ENCODE data around the gene UROC1.

The UROC1 gene

DNA sequence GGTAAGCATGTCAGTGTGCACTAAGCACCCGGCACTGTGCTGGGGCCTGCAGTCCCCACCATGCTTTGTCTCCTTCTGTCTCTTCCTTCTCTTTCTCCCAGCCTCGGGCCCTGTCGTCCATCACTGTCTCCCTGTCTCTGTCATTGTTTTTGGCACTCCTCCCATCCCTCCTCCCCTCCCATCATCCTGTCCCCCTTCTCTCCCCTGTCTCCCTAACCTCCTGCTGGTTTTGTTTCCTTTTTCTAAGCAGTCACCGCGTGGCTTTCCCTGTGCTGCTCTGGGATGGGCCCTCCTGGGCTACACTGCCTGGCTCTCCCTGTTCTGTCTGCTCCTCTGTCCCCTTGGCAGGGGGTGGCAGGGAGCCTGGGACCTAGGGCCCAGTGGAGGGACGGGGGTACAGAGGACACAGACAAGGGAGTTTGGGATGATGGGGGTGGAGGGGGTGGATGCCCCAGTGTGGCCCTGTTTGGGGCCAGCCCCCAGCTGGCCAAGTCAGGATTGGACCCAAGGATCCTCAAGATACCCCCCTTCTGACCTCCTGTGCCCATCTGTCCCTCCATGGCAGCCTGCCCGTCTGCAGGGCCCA, 12.1 kb upstream of the UROC1 start:
- no peak for FAIRE-seq

DNA sequence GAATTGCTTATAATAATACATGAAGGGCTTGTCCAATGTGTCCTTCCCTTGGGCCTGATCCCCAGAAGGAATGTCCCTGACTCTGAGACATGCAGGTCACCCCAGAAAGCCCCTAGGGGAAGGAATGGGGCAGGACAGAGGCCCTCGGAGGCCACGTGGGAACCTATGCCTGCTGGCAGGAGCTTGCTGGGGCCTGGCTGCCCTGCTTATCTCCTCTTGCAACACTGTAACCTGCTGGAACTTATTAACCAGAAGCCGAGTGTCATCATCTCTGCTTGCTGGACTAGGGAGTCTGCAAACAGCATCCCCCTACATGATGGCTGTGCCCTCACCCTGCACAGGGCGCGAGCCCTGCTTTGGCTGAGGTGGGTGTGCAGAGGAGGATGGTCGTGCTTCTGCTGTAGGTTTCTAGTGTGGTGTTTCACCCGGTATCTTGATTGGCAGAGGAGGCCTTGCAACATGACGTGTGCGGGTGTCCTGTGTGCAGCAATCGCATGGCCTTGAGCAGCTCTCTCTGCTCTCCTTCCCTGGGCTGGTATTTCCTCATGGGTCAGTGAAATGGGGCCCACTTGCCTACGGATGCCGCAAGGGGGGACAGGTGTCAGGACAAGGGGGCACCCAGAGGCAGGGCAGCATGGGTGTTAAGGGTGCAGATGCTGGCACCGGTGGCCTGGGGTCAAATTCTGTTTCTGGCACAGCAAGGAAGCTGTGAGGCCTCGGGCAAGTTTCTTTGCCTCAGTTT, 11.4 kb upstream of the UROC1 start:
- FAIRE-seq: no peak

DNA sequence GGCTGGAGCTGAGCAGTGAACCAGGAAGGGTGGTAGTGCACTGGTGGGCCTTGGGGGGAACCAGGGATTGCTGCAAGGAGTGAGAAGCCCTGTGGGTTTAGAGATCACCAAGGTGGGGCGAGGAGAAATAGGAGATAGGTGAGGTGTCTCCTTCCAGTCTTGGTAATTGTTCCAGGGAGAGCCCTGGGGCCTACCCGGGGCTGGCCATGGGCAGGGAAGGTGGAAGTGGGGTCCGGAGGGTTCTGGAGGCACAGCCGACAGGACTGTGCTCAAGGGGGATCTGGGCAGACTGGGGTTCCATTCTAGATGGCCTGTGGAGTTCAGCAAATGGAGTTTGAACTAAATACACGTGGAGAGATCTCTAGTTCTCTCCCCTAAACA, 10.8 kb upstream of the UROC1 start:
- no peak for FAIRE-seq

DNA sequence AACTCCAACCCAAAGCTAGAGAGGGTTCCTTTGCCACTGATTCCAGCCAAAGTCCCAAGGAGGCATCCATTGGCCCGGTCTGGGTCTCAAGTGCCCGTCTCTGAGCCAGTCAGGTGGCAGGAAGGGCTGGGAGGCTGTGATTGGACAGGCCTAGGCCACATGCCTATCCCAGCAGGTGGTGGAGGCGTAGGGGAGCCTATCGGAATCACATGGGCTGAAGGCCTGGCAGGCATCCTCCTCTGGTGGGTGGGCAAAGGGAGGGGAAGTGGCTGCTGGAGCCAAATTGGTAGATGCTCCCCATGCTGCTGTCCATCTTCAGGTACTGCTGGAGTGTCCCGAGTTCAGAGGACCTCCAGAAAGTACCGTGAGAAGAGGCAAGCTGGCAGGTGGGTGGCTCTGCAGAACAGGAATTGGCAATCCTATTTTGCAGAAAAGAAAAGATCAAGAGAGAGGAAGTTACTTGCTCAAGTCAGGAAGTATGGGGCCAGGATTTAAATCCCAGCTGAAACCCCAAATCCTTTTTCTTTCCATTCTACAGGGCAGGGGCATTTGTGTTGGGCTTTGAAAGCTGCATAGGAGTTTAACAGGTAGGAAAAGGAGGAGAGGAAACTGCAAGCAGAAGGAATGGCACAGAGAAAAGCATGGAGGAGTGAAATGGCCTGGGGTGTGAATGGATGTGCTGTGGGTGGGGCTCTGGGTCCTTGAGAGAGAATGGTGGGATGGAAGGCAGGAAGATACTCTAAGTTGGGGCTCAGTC, 10.1 kb upstream of the UROC1 start:
- FAIRE-seq: no peak

DNA sequence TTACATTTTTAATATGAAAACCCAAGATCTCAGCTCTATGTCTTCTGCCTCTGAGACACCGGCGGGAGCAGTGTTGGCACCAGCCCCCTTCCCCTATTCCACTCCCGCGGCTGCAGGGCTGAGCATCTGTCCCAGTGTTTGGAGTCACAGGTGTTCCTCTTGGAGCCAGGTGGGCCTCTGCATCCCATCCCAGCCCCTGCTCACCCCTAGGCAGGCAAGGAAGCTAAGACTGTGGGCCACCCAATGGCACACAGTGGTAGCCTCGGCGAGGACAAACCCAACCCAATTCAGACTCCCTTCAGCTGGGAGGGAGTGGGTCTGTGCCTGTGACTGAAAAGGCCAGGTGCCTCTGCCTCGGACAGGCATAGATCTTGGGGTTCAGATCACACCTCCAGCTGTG, 9.4 kb upstream of the UROC1 start:
- FAIRE-seq: no peak

DNA sequence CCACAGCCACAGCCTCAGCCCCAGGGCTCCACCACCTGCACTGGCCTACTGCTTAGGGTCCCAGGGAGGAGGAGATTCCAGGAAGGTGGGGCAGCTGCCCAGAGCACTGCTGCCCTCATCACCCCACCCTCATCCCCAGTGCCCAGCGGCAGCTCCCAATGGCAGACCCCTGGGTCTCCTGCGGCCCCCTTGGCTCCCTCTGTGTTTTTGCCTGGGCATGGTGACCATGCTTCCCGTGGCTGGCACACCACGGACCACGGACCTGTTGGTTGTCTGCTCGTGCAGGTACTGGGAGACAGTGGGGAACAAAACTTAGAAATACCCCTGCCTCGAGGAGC, 9.1 kb upstream of the UROC1 start:
- no peak for FAIRE-seq

DNA sequence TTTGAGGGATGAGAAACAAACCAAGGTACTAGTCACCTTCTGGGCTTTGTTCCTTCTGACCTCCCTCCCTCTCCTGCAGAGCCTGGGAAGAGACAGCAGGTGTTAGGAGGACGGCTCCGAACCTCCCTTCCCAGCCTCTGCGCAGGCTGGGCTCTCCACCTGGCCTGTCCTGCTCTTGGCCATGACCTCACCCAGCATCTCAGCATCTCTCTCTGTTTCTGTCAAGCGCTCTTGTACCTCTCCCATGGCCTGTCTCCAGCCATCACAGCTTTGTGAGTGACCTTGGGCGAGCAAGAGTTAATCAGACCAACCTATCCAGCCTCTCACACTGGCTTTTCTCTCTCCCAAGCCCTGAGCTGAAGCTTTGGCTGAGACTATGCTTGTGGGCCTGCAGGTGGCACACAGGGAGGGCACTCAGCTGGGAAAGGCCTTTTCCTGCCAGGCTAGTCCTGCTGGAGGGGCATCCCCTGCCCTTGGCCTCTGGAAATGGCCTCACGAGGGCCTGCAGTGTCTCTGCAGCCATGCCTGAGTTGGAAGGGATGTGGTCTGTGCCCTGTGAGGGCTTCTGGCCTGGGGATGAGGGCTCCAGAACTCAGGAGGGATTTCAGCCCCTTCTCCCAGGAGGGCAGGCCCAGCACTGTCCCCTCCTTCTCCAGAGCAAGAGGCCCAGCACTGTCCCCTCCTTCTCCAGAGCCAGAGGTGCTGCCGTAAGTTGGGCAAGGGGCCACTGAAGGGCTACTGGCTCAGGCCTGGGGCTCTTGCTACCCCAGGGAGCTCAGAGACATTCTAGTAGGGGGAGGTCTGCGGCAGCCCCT, 8.5 kb upstream of the UROC1 start:
- FAIRE-seq: no peak

DNA sequence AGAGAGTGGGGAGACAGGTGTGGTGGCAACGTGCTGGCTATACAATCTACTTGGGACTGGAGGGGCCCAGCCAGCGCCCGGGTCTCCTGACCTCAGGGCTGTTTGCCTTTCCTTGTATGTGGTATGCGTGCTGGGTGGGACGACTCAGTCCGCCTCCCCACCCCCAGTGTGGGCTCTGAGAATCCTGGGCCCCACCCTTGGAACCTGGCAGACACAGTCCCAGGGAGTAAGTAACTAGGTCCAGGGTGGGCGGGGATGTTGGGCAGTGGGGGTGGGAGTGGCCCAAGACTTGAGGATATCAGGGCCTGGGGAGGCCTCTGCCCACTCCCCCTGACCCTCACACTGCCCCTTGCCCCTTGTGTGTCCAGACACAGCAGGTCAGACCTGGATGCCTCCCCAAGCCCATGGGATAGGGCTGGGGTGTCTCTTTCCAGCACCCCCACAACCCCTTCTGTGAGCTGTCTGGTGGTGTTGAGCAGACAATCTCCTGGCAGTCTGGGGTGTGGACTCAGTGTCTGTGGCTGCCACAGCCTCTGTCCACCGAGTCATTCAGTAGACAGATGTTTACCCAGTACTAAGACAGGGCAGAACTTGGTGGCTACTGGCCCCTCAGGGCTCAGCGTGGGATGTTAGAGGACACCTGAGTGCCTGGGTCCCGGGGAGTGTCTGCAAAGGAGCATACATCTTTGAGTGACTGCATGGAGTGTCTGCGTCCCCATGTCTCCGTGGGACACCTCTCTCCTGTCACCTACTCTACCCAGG, 7.7 kb upstream of the UROC1 start:
- no peak for FAIRE-seq

DNA sequence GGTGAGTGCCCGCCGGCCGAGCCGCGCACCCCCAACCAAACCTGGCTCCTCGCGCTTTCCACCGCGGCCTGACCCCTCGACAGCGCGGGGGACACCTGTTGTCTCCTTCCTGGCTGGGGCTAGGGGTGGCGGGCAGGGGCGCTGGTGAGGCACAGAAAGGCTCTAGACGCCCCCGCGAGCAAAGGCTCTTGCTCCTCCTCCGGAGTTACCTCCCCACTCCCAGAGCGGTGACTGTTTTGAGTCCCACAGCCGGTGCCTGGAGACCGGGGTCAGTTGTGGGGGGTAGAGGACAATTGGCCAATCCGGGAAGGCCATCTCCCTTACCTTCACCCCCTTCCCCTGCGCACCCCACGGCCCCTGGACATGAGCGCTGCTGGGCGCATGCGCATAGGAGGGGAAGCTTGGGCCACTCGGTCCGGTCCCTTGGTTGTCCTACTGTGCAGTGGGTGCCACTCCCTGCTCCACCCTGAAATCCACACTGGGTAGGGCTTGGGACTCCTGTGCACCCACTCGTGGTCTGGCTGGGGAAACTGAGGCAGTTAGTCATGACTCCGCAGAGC, 6.9 kb upstream of the UROC1 start:
- FAIRE-seq: no peak

DNA sequence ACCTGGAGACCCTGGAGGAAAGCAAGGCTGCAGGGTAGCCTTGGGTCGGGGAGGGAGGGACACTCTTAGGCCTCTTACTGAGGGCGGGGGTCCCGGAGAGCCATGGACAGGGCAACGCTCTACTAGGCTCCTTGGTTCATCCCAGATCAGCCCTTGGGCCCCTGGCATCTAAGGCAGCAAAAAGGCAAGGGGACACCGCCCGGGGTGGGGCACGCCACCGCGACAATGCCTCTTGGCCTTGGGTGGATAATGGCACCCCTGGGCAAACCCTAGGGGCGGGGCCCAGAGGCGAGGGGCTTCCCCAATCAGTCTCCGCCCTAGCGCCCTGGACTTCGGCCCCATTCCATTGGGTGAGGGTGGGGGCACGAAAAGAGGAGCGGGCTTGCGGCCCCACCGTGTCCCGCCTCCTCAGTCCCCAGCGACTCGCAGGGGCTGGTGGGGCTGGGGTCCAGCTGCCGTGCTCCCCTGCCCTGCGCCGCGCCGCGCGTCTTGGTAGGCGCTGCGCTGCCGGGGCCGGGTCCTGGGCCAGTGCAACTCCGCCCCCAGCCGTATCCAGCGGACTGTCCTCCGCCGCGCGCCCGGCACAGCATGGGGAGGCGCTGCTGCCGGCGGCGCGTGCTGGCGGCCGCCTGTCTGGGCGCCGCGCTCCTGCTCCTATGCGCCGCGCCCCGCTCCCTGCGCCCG, 6.3 kb upstream of the UROC1 start, which contains the start of gene CHST13:
TSS of gene CHST13 (plus strand) at position 411 of the 684 bp plus-strand sequence. CDS start at position 589, 178 bp downstream.
- no peak for FAIRE-seq

DNA sequence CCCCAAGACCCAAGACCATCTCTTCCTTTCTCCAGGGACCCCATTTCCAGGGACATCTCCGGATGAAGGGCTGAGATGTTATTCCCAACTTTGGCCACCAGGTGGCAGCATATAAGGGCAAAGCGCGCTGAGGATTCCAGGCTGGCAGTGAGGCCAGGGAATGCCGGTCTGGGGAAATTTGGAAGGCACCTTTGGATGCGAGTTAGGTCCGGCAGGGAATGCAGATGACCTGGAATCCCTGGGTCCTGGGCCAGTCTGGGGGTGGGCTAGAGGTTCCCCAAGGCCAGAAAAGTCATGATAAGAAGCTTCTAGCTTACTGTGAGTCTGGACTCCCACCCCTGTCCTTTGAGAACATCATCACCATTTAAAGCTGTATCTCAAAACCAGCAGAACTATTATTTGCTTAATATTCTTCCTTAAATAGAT, 4.8 kb upstream of the UROC1 start:
- no peak for FAIRE-seq

DNA sequence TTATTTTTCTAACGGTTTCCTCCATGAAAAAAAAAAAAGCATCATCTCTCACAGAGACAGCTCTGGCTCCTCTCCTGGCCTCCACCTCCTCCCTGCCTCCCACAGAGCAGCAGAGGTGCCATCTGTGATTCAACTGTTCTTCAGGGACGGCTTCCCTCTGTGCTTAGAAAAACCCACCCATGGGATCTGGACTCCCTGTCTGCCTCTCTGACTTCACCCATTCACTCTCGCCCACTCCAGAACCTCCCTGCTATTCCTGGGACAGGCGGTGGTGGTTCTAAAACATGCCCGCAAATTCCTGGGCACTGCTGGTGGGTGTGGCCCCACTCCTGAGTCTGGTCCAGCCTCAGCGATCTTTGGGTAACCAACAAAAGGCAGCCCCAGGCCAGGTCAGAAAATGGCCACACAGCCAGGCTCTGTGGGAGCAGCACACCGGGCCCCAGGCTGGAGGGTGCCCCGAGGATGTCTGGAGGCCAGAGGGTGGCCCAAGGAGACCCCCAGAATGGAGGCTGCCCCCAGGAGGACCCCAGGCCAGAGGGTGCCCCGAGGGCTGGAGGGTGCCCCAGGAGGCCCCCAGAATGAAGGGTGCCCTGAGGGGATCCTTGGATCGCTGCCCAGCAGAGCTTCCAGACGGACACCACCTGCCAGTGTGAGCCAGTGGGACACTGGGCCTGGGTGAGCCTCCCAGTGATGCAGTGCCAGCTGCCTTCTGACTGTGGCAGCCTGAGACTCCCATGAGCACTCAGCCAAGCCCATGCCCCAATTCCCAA, 3.7 kb upstream of the UROC1 start:
- no peak for FAIRE-seq

DNA sequence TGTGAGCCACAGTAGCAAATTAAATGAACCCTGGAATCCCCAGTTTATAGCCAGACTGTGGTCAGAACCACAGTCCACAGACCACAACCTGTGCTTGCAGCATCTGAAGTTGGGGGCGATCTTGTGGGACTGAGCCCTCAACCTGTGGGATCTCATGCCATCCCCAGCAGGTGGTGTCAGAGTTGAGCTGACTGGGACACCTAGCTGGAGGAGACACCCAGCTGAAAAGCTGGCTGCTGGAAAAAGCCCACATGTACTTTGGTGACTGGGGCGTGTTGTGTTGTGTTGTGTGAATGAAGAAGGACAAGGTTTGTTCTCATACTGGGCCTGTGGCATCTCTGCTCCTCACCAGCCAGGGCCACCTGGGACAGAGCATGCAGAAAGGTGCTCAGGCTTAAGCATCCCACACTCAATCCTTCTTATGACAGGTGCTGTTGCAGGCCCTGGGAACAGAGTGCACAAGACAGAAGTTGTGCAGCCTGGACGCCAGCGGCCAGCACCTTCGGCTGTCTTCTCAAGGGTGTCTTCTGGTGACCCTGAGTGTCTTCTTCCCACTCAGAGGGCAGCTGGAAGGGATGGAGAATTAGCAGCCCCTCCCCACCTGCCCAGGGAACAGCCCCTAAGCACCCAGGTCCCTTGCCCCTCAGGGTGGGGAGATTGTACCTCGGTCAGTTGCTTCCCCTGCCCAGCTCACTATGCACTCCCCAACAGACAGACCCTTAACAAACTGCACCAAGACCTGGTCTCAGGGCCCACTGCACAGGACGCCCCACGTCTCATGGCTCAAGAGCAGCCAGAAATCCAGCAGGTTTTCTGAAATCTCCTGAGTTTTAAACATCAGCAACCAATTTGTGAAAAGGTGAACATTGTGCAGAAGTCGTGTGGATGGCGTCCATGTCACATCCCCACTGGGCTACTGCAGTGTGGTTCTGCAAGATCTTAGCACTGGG, 2.2 kb upstream of the UROC1 start:
- FAIRE-seq: no peak

DNA sequence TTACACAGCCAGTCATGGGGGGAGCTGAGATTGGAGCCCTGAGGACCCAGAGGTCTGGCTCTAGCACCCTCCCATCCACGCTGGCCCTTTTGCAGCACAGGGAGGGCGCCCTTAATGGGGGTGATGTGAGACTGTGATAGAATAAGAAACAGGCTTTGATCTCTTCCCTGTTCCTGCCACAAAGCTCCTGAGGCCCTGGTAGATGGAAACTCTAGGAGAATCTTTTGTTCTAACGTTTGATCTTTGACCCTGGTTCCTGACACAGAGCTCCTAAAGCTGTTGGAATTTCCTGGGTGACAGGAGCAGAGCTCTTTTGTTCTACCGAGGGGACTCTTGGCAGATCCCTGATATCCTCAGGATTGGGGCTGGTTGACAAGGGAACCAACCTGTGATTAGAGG, 1.2 kb upstream of the UROC1 start:
- no peak for FAIRE-seq

DNA sequence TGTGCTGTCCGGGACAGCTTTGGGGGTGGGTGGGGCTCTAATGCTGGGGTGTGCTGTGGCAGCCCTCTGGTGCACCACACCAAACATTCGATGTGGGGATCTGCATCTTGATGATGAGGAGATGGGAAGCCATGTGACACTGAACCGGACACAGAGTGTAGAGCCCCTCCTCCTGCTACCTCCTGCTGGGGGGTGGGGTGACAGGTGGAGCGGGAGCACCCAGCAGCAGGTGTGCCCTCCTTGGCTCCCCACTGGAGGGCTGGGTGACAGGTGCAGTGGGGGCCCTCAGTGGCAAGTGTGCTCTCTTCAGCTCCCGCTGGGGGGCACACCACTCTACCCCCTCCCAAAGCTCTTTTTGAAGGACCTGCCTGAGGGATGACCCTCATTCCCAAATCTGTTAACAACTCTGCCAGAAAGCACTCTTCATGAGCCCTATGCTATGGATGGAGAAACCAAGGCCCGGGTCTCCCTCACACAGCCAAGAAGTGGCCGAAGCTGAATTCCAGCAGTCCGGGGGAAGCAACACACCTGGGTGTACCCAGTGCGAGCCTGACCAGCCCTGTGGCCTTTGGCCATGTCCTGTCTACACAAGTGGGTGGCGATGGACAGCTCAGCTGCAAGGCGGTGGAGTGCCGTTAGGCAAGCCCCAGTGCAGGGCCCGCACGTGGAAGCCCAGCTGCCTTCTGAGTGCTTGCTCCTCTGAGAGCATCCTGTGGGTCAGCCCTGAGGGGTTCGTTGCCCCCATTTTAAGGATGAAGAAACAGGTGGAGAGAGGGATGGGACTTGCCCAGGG, 609 bp upstream of the UROC1 start:
- FAIRE-seq: no peak

DNA sequence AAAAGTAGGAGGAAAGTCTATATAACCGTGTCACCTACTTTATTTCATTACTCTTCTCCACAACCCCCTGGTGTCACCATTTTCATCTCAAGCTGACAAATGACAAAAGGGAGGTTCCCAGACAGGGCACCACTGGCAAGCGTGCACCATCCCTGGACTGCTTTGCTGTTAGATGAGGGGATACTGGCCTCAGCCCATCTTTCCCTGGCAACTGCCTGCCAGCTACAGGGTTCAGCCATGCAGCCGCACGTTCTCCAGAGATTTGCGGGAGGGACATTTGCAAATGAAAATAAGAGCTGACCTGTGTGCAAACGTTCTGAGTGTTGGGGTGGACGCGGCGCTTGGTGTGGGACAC, 660 bp downstream of the UROC1 start:
- FAIRE-seq: no peak

DNA sequence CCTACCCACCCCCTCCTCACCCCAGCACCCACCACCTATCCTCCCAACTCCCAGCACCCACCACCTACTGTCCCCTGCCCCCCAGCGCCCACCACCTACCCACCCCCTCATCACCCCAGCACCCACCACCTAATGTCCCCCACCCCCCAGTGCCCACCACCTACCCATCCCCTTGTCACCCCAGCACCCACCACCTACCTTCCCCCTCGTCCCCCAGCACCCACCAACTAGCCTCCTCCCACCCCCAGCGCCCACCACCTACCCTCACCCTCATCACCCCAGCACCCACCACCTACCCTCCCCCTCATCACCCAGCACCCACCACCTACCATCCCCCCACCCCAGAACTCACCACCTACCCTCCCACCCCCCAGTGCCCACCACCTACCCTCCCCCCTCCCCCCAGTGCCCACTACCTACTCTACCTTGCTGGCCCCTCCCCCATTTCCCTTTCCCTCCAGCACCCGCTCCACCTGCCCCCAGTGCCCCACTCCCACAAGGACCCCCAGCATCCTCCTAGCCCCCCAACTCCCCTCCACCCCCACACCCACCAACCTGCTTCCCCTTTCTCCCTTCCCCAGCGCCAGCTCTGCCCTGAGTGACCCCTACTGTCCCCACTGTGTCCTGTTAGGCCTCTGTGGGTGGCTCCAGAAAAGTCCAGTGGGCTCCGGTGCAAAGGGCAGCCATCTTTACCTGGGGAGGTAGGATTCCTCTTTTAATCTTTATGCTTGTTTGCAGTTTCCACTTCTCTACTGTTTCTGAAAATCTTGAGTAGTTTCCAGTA, 1.2 kb downstream of the UROC1 start:
- FAIRE-seq: no peak

Data from TTC549 (cell line).